Heart right ventricle (tissue), 16 donors: Measurements from ENCODE around the gene HSD17B2. TPM values are rescaled to one million over a fixed set of nuclear protein-coding genes. Genes with fewer than 3 reads are reported as not detected.

Source experiments
- ATAC-seq, 8 donors: fragments of 200-7000 bp; cut with Tn5 transposase; one replicate each; pipeline ENCODE4 v1.9.1; 2020; ENCODE audit warnings: mild to moderate bottlenecking in 8 of 8, moderate library complexity in 8 of 8, moderate number of reproducible peaks in 1 of 8
- DNase-seq, 2 donors: peaks; one replicate each; pipeline ENCODE4 v3.0.0-alpha.2; 2020
- H3K27ac ChIP-seq, 10 donors: fragments of 200-600 bp; sonication (generic) in 2 of 10; one replicate each; pipeline versions ENCODE4 v1.5.0 to v1.8.0; 2020 to 2022; ENCODE audit warnings: mild to moderate bottlenecking in 3 of 10
- H3K27me3 ChIP-seq, 7 donors: fragments of 200-600 bp; one replicate each; pipeline ENCODE4 v1.8.0; 2021 to 2022; ENCODE audit warnings: mild to moderate bottlenecking in 2 of 7
- H3K36me3 ChIP-seq, 9 donors: fragments of 200-600 bp; sonication (generic) in 1 of 9; one replicate each; pipeline versions ENCODE4 v1.5.0 to v1.8.0; 2020 to 2022; ENCODE audit warnings: mild to moderate bottlenecking in 2 of 9
- H3K4me1 ChIP-seq, 9 donors: fragments of 200-600 bp; sonication (generic) in 1 of 9; one replicate each; pipeline versions ENCODE4 v1.5.0 to v1.8.0; 2020 to 2022; ENCODE audit warnings: mild to moderate bottlenecking in 4 of 9
- H3K4me3 ChIP-seq, 10 donors: fragments of 200-600 bp; sonication (generic) in 2 of 10; one replicate each; pipeline versions ENCODE4 v1.5.0 to v1.8.0; 2020 to 2022; ENCODE audit warnings: mild to moderate bottlenecking in 7 of 10, moderate library complexity in 2 of 10
- H3K9me3 ChIP-seq, 11 donors: fragments of 200-600 bp in 10 of 11; sonication (generic) in 2 of 11; one replicate each; pipeline versions ENCODE4 v1.5.0 to v1.8.0; 2013 to 2022; ENCODE audit warnings: mild to moderate bottlenecking in 2 of 11, control low read depth in 1 of 11, moderate library complexity in 1 of 11
- WGBS, 2 donors: extraction: QIAGEN DNeasy Blood & Tissue Kit; methylation state at CpG; one replicate each; pipeline ENCODE4 v1.1.7; 2013; ENCODE audit warnings: inconsistent platforms in 1 of 2; 5-methylcytosine and 5-hydroxymethylcytosine counted together
- intact Hi-C, 10 donors: fragments of 100-400 bp; cut with DNase I; formaldehyde crosslinking; loops; one replicate each; pipeline versions ENCODE4 v1.11.1 to v1.14.2; 2022
- polyA plus RNA-seq, 2 donors: library from polyadenylated mRNA; stranded (reverse); fragments of 200-250 nt; gene quantifications; one replicate each; pipeline ENCODE4 v1.2.3, GENCODE V29; 2013
- total RNA-seq, 10 donors: library from RNA; stranded (reverse); fragmentation: NEBNext Ultra II Directional in 3 of 10; extraction: Animal tissue kit (Norgen Biotek cat#: 25700) in 3 of 10; gene quantifications; one replicate each; pipeline versions ENCODE4 v1.2.1 to v1.2.4, GENCODE V29; 2021 to 2023
- TF ChIP-seq, protein P1 (sequence below), 9 donors: fragments of 200-600 bp; sonication (generic) in 2 of 9; IDR thresholded peaks; one replicate each; pipeline versions ENCODE4 v1.5.0 to v1.8.0; 2021 to 2022; ENCODE audit warnings: antibody characterized with exemption in 9 of 9, mild to moderate bottlenecking in 5 of 9, moderate library complexity in 1 of 9
- donor health status: Arrhythmogenic right ventricular cardiomyopathy.
- donor health status: ischemic (EF 13 %, LVEDD 7.1; RV severe dilation, severe dysfunction).
- donor health status: healthy with polysubstance abuse.
- donor health status: DM: no; HTN: yes; CAD: no.
- donor health status: DM: no; HTN: no; CAD: no.
- donor health status: ischemic (EF 25% LVEDD 6.9; RV normal size, moderate dysfunction).
- donor health status: ischemic (EF 25% LVEDD 5.7; RV mildly dilated, moderate dysfunction).
- donor health status: healthy.
- donor health status: DM: yes; HTN: yes; CAD: no.
- donor health status: Ischemic cardiomyopathy.
- donor health status: ischemic (EF 35%, LVEDD 5.7; RV mildly dilated, moderate dysfunction).
- donor health status: nonischemic (EF 11% LVEDD 7.7; RV severe dilation, severe dysfunction).
- donor health status: DM: yes; HTN: yes; CAD: no.
- donor health status: PGD.
- donor health status: ischemic (EF 29% LVEDD 5.4; RV normal size, mild dysfunction).
- donor health status: nonischemic (EF 23%, LVEDD 6.1; RV moderate dilation, normal function).

Gene HSD17B2
- total and polyA plus RNA-seq, 12 donors, result 0.03 TPM; not detected in 11

DNA sequence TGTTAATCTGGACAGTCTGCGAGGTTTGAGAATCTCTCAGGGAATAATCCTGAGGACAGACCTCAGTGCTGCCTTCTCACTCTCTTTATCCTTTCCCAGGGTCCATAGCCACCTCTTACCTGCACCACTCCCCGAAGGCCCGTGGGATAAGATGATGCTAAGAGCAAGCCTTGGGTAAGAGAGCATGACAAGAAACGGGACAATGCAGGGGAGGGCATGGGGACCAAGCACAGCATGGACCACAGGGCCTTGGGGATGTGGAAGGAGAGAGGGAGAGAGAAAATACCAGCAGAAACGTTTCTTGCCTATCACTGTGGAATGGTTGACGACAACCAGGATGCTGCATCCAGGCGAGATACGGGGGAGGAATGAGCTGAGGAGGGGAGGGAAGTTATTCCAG lies 15.5 kb upstream of the HSD17B2 start:
- peaks cover 0 to 15% (median 8%) of the 10 kb centered on the region in 11 donors for H3K9me3 ChIP-seq
- H3K27ac ChIP-seq, result no peak overlapping the region
- DNase-seq, result no peak
- 56 to 57% methylated on average over 8 of the region's 8 CpGs for WGBS, 2 donors
- peaks cover 0 to 11% (median 0%) of the 10 kb centered on the region in 9 donors for H3K4me1 ChIP-seq
- intact Hi-C loops, result no loop called here
- peaks cover 0 to 22% (median 0%) of the 10 kb centered on the region in 7 donors for H3K27me3 ChIP-seq
- no peak overlapping the region for H3K4me3 ChIP-seq
- TF ChIP-seq, protein P1, sequence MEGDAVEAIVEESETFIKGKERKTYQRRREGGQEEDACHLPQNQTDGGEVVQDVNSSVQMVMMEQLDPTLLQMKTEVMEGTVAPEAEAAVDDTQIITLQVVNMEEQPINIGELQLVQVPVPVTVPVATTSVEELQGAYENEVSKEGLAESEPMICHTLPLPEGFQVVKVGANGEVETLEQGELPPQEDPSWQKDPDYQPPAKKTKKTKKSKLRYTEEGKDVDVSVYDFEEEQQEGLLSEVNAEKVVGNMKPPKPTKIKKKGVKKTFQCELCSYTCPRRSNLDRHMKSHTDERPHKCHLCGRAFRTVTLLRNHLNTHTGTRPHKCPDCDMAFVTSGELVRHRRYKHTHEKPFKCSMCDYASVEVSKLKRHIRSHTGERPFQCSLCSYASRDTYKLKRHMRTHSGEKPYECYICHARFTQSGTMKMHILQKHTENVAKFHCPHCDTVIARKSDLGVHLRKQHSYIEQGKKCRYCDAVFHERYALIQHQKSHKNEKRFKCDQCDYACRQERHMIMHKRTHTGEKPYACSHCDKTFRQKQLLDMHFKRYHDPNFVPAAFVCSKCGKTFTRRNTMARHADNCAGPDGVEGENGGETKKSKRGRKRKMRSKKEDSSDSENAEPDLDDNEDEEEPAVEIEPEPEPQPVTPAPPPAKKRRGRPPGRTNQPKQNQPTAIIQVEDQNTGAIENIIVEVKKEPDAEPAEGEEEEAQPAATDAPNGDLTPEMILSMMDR (IDR thresholded peaks at IDR 0.05), result no peak
- no peaks in the 10 kb centered on the region for H3K36me3 ChIP-seq
- ATAC-seq, result no peak

DNA sequence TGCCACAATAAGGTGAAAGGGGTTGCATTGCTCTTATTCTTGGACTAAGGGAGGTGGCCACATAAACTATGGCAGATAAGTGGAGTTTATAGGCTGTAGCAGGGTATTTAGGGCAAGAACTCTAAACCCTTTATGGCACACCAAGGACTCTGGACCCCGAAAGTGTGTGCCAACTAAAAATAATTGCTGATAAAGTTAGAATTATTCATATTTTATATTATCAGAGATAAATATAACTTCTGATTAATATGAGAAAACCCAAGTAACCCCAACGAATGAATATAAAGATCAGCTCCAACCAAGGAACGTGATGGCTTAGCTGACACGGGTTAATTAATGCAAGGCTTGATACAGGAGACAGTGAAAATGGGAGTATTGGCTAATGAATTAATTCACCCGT lies 15.0 kb upstream of the HSD17B2 start:
- Histone ChIP-seq H3K4me3 (no peak overlapping the region), H3K27ac (no peak overlapping the region), H3K36me3 (no peaks in the 10 kb centered on the region), H3K27me3 (peaks cover 0 to 25% (median 0%) of the 10 kb centered on the region in 7 donors), H3K4me1 (peaks cover 0 to 11% (median 0%) of the 10 kb centered on the region in 9 donors), H3K9me3 (peaks cover 0 to 10% (median 4%) of the 10 kb centered on the region in 11 donors)
- ATAC-seq (no peak), DNase-seq (no peak)
- WGBS, 2 donors, result 89 to 91% methylated on average over 5 of the region's 5 CpGs
- intact Hi-C loops, result no loop called here
- TF ChIP-seq, protein P1 (IDR thresholded peaks at IDR 0.05), result no peak

DNA sequence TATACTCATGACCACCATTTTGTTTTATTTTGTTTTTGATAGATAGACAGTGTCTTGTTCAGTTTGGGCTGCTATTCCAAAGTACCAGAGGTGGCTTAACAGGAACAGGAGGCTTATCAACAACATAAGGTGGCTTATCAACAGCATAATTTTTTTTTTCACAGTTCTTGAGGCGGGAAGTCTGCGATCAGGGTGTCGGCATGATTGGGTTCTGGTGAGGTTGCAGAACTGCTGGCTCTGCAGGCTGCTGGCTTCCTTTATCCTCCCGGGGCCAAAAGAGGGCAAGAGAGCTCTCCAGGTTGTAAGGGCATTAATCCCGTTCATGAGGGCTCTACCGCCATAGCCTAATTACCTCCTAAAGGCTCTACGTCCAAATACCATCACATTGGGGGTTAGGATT lies 11.8 kb upstream of the HSD17B2 start:
- no peak for ATAC-seq
- H3K27me3 ChIP-seq, result peaks cover 0 to 37% (median 8%) of the 10 kb centered on the region in 7 donors
- intact Hi-C loops, result no loop called here
- H3K4me1 ChIP-seq, result no peaks in the 10 kb centered on the region
- H3K36me3 ChIP-seq, result no peaks in the 10 kb centered on the region
- TF ChIP-seq, protein P1 (IDR thresholded peaks at IDR 0.05), result no peak
- no peak for DNase-seq
- H3K27ac ChIP-seq, result no peak overlapping the region
- H3K4me3 ChIP-seq, result no peak overlapping the region
- WGBS, 2 donors, result 51 to 79% methylated on average over 7 of the region's 7 CpGs
- H3K9me3 ChIP-seq, result no peaks in the 10 kb centered on the region

DNA sequence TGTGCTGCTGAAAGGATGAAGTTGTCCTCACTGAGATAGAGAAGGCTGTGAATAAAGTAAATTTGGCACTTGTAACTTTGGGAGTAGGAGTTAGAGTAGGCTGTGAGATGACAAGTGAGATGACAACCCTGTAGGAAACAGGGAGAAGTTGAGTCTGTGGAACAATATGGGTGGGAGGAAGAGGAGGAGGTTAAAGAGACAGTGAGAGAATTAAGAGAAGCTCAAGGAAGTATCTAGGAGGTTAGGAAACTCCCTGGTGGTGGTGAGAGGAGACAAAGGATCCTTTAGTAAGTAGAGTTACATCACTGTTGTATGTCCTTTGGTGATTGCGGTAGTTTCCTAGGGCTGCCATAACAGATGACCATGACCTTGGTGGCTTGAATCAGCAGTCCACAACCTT lies 10.7 kb upstream of the HSD17B2 start:
- Histone ChIP-seq H3K4me1 (no peaks in the 10 kb centered on the region), H3K9me3 (no peaks in the 10 kb centered on the region), H3K27ac (no peak overlapping the region), H3K27me3 (peaks cover 0 to 30% (median 8%) of the 10 kb centered on the region in 7 donors), H3K36me3 (no peaks in the 10 kb centered on the region), H3K4me3 (no peak overlapping the region)
- DNase-seq (no peak), ATAC-seq (no peak)
- TF ChIP-seq, protein P1 (IDR thresholded peaks at IDR 0.05), result no peak
- 88 to 89% methylated on average over 1 of the region's 1 CpG for WGBS, 2 donors
- intact Hi-C loops, result no loop called here
